ENCODE results near the gene NFE2L1. TPM values are rescaled to one million over a fixed set of nuclear protein-coding genes. Genes with fewer than 3 reads are reported as not detected.
A peak's percentile ranks its signal among the peaks of the same experiment; 100 is the strongest.

The NFE2L1 gene
- total and polyA plus RNA-seq, 9 of the 15 experiments (the other 6 are each of a cell fraction or from before 2014, with no cell fraction given) = 2.0 to 68.6 (median 39.7) TPM

DNA sequence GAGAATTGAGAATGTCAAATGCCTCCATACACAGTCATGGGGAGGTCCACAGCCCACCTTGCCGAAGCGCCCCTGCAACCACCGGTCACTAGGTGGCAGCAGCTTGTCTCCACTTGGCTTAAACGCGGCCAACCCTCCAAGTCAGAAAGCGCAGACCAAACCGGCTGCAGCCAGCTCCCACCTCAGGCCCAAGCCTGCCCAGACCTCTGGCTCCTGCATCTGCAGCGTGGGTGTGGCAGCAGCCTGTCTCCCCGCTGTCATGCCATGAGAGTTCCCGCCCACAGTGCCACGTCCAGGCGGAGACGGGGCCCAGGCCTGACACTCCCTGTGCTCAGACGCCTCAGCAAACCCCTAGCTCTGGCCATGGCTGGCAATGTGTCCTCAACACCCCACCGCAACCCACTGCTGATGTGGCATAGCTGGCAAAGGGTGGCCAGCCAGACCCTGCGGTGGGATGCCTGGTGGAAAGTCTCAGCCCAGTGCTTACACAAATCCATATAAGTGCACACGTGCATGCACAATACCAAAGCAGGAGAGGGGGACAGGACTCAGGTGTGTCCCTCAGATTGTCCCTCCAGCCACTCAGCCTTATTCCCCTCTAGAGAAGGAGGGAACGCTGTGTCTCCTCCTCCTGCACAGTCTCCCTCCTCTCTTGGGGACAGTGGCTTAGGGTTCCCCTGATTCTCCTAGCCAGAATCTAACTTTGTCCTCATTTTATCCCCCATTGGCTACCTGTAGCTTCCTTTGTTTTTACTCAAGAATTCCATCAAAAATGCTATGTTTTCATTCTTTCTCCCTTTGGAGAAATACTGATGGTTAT, 21.4 kb upstream of the NFE2L1 start (continued):
- TF ChIP-seq ZNF12 (CRISPR knock-in tag; IDR thresholded peaks at IDR 0.05) (no peak), MBD2 (IDR thresholded peaks at IDR 0.05; ENCODE audit: borderline replicate concordance, low read depth) (no peak), NFE2L1 (tag; IDR thresholded peaks at IDR 0.05; ENCODE audit: borderline replicate concordance, low read depth) (no peak), FOS (IDR thresholded peaks at IDR 0.05; ENCODE audit: extremely low read depth, insufficient read length) (no peak), ZNF239 (CRISPR knock-in tag; IDR thresholded peaks at IDR 0.05) (no peak), PHB (CRISPR knock-in tag; IDR thresholded peaks at IDR 0.05) (no peak), JUND (IDR thresholded peaks at IDR 0.05; ENCODE audit: borderline replicate concordance, low read depth, low read length) (peak; percentile 26; the same call in 1 of the 2 replicates), JUND (tag; IDR thresholded peaks at IDR 0.05; ENCODE audit: borderline replicate concordance, low read depth, low read length) (no peak; the same call in 2 of the 3 replicates), RHOXF2B (CRISPR knock-in tag; conservative IDR thresholded peaks at IDR 0.05) (no peak), GATAD2A (IDR thresholded peaks at IDR 0.05) (no peak), MTA3 (IDR thresholded peaks at IDR 0.05; ENCODE audit: borderline replicate concordance) (peak; percentile 72; the same call in 1 of the 2 replicates), ZNF224 (CRISPR knock-in tag; IDR thresholded peaks at IDR 0.05) (no peak), CEBPG (CRISPR knock-in tag; IDR thresholded peaks at IDR 0.05) (no peak), CEBPG (tag; conservative IDR thresholded peaks at IDR 0.05 in 1 of 2, IDR thresholded peaks at IDR 0.05 in 1 of 2) (no peak), NR3C1 (CRISPR knock-in tag; IDR thresholded peaks at IDR 0.05) (no peak), PHF20 (IDR thresholded peaks at IDR 0.05; ENCODE audit: partially characterized antibody) (no peak), KLF6 (CRISPR knock-in tag; IDR thresholded peaks at IDR 0.05; ENCODE audit: borderline replicate concordance) (no peak), ELF2 (CRISPR knock-in tag; IDR thresholded peaks at IDR 0.05) (no peak), ZZZ3 (IDR thresholded peaks at IDR 0.05) (no peak), MYNN (IDR thresholded peaks at IDR 0.05) (peak; percentile 51; the same call in 1 of the 2 replicates), MYNN (CRISPR knock-in tag; IDR thresholded peaks at IDR 0.05) (no peak), WHSC1 (IDR thresholded peaks at IDR 0.05; ENCODE audit: low read length) (no peak), GATAD2B (IDR thresholded peaks at IDR 0.05; ENCODE audit: borderline replicate concordance) (no peak), DDX20 (tag; IDR thresholded peaks at IDR 0.05; ENCODE audit: low read depth) (no peak), RAD21 (CRISPR knock-in tag; conservative IDR thresholded peaks at IDR 0.05 in 1 of 2, IDR thresholded peaks at IDR 0.05 in 1 of 2) (peak; percentile 86 to 94), ZNF354B (CRISPR knock-in tag; IDR thresholded peaks at IDR 0.05) (no peak)
- TF ChIP-seq, protein P1, sequence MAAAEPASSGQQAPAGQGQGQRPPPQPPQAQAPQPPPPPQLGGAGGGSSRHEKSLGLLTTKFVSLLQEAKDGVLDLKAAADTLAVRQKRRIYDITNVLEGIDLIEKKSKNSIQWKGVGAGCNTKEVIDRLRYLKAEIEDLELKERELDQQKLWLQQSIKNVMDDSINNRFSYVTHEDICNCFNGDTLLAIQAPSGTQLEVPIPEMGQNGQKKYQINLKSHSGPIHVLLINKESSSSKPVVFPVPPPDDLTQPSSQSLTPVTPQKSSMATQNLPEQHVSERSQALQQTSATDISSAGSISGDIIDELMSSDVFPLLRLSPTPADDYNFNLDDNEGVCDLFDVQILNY (CRISPR knock-in tag; IDR thresholded peaks at IDR 0.05) = no peak
- TF ChIP-seq, protein P2, sequence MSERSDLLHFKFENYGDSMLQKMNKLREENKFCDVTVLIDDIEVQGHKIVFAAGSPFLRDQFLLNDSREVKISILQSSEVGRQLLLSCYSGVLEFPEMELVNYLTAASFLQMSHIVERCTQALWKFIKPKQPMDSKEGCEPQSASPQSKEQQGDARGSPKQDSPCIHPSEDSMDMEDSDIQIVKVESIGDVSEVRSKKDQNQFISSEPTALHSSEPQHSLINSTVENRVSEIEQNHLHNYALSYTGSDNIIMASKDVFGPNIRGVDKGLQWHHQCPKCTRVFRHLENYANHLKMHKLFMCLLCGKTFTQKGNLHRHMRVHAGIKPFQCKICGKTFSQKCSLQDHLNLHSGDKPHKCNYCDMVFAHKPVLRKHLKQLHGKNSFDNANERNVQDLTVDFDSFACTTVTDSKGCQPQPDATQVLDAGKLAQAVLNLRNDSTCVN (CRISPR knock-in tag; IDR thresholded peaks at IDR 0.05) = no peak
- TF ChIP-seq, protein P3, sequence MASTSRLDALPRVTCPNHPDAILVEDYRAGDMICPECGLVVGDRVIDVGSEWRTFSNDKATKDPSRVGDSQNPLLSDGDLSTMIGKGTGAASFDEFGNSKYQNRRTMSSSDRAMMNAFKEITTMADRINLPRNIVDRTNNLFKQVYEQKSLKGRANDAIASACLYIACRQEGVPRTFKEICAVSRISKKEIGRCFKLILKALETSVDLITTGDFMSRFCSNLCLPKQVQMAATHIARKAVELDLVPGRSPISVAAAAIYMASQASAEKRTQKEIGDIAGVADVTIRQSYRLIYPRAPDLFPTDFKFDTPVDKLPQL (IDR thresholded peaks at IDR 0.05; ENCODE audit: extremely low read depth, insufficient read length) = no peak
